Astrocyte (in vitro differentiated cells and primary cell): ENCODE data around the gene PMS2.

ENCODE experiments used
- EZH2 ChIP-seq: IDR thresholded peaks from 2 replicates; pipeline ENCODE4 v1.6.1; 2012; ENCODE audit warnings: mild to moderate bottlenecking, low read length, inconsistent platforms; ENCODE audit not compliant: insufficient read depth
- TF ChIP-seq, protein P1 (sequence below): IDR thresholded peaks from 2 replicates; pipeline ENCODE4 v1.5.1; 2011; ENCODE audit warnings: low read depth, mild to moderate bottlenecking, inconsistent platforms, low read length, moderate library complexity; ENCODE audit not compliant: insufficient read depth

DNA sequence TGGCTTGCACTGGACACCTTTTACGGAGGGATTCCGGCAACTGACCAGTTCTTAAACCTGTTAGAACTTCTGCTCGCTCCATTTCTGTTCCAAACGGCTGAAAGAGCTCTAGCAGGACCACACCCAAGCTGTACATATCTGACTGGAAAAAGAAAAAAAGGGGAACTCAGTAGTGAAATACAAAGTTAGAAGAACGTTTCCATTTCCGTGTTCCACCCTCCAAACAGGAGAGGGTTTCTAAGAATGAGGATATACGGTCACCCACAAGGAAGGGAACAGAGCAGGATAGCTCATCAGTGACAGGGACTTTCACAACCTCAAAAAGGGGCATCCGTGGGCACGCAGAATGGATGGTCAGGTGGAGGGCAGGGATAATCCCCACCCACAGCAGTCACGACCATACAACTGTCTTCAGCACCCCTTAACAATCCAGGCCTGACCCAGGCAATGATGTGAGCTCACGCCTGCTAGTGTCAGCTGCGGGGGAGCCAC is 18.0 kb upstream of the PMS2 start:
- no peak for TF ChIP-seq EZH2
- TF ChIP-seq, protein P1, sequence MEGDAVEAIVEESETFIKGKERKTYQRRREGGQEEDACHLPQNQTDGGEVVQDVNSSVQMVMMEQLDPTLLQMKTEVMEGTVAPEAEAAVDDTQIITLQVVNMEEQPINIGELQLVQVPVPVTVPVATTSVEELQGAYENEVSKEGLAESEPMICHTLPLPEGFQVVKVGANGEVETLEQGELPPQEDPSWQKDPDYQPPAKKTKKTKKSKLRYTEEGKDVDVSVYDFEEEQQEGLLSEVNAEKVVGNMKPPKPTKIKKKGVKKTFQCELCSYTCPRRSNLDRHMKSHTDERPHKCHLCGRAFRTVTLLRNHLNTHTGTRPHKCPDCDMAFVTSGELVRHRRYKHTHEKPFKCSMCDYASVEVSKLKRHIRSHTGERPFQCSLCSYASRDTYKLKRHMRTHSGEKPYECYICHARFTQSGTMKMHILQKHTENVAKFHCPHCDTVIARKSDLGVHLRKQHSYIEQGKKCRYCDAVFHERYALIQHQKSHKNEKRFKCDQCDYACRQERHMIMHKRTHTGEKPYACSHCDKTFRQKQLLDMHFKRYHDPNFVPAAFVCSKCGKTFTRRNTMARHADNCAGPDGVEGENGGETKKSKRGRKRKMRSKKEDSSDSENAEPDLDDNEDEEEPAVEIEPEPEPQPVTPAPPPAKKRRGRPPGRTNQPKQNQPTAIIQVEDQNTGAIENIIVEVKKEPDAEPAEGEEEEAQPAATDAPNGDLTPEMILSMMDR = no peak
